SK-N-SH (cell line): ENCODE data around the gene SLC38A8. TPM values are rescaled to one million over a fixed set of nuclear protein-coding genes. Genes with fewer than 3 reads are reported as not detected.
A peak's percentile ranks its signal among the peaks of the same experiment; 100 is the strongest.

Experiments
- CTCF ChIA-PET: fragments of 300-600, 350-600 bp; formaldehyde crosslinking; extraction: SDS; loops from one replicate; lab custom pipeline; 2021; lab: Yijun Ruan, JAX
- POLR2A ChIA-PET: fragments of 350-600 bp; sonication (Branson Sonifier 250); formaldehyde crosslinking; extraction: SDS; loops from one replicate; lab custom pipeline; 2020; ENCODE audit warnings: antibody characterized with exemption, inconsistent platforms; lab: Yijun Ruan, JAX
- DNase-seq: peaks from one replicate; pipeline ENCODE4 v3.0.0; 2012
- H2AFZ ChIP-seq: fragments of 200-600 bp; sonication (generic); 2 replicates; pipeline ENCODE4 v1.8.1; 2016; ENCODE audit warnings: antibody characterized with exemption, mild to moderate bottlenecking, low read depth
- H3F3A ChIP-seq: fragments of 200-600 bp; sonication (generic); replicated peaks from 2 replicates; pipeline ENCODE3; 2016; ENCODE audit warnings: antibody characterized with exemption, mild to moderate bottlenecking; ENCODE audit not compliant: insufficient read depth
- H3K27ac ChIP-seq, 2 experiments: fragments of 200-500 bp in 1 of 2; fragments of 200-600 bp in 1 of 2; sonication (Bioruptor generic) in 1 of 2; sonication (generic), shearing (Covaris generic) in 1 of 2; 2 replicates each; pipeline versions ENCODE4 v1.5.1 to v1.6.1; 2014 to 2016; ENCODE audit warnings: low read depth in 2 of 2, inconsistent platforms in 1 of 2, low read length in 1 of 2, mild to moderate bottlenecking in 1 of 2, mixed read lengths in 1 of 2
- H3K27me3 ChIP-seq: fragments of 200-600 bp; sonication (generic), shearing (Covaris generic); 2 replicates; pipeline ENCODE4 v1.6.1; 2016; ENCODE audit warnings: mixed run types; ENCODE audit not compliant: insufficient read depth
- H3K36me3 ChIP-seq, 2 experiments: fragments of 200-500 bp in 1 of 2; fragments of 200-600 bp in 1 of 2; sonication (Bioruptor generic) in 1 of 2; sonication (generic) in 1 of 2; replicated peaks in 1 of 2; 2 replicates each; pipeline versions ENCODE3 to v1.5.1; 2014 to 2016; ENCODE audit warnings: low read length in 1 of 2, mild to moderate bottlenecking in 1 of 2; ENCODE audit not compliant: insufficient read depth in 2 of 2, control insufficient read depth in 1 of 2
- H3K4me1 ChIP-seq, 2 experiments: fragments of 200-500 bp in 1 of 2; fragments of 200-600 bp in 1 of 2; sonication (Bioruptor generic) in 1 of 2; sonication (generic), shearing (Covaris generic) in 1 of 2; 2 replicates each; pipeline versions ENCODE4 v1.5.1 to v1.6.1; 2014 to 2016; ENCODE audit warnings: low read depth in 1 of 2, low read length in 1 of 2, mixed run types in 1 of 2; ENCODE audit not compliant: insufficient read depth in 2 of 2, control insufficient read depth in 1 of 2
- H3K4me2 ChIP-seq: fragments of 200-600 bp; sonication (generic), shearing (Covaris generic); 2 replicates; pipeline ENCODE4 v1.6.1; 2017; ENCODE audit warnings: mixed run types
- H3K4me3 ChIP-seq, 2 experiments: fragments of 200-500 bp in 1 of 2; fragments of 200-600 bp in 1 of 2; sonication (Bioruptor generic) in 1 of 2; sonication (generic), shearing (Covaris generic) in 1 of 2; 2 replicates each; pipeline versions ENCODE4 v1.5.1 to v1.8.1; 2014 to 2016; ENCODE audit warnings: low read depth in 2 of 2, inconsistent platforms in 1 of 2, low read length in 1 of 2, mild to moderate bottlenecking in 1 of 2, mixed read lengths in 1 of 2, moderate library complexity in 1 of 2
- H3K79me2 ChIP-seq: fragments of 200-600 bp; sonication (generic); 2 replicates; pipeline ENCODE4 v1.8.1; 2017; ENCODE audit warnings: mild to moderate bottlenecking; ENCODE audit not compliant: insufficient read depth
- H3K9ac ChIP-seq: fragments of 200-600 bp; sonication (generic); 2 replicates; pipeline ENCODE4 v1.6.1; 2017; ENCODE audit warnings: mixed run types
- H3K9me2 ChIP-seq: fragments of 200-600 bp; sonication (generic); 2 replicates; pipeline ENCODE4 v1.6.1; 2017; ENCODE audit warnings: mixed run types
- H3K9me3 ChIP-seq: fragments of 200-600 bp; sonication (generic); 2 replicates; pipeline ENCODE4 v1.6.1; 2017; ENCODE audit warnings: mixed run types, mild to moderate bottlenecking, moderate library complexity
- H4K20me1 ChIP-seq: fragments of 200-600 bp; sonication (generic); 2 replicates; pipeline ENCODE4 v1.6.1; 2017; ENCODE audit warnings: mild to moderate bottlenecking, mixed run types; ENCODE audit not compliant: insufficient read depth
- ELF1 ChIP-seq: IDR thresholded peaks from 2 replicates; pipeline ENCODE4 v1.4.0; 2012
- EZH2phosphoT487 ChIP-seq: fragments of 200-600 bp; sonication (generic); IDR thresholded peaks from 2 replicates; pipeline ENCODE4 v1.6.1; 2017; ENCODE audit warnings: low read depth, mixed run types, mild to moderate bottlenecking, antibody characterized with exemption, moderate library complexity, borderline replicate concordance
- FOSL2 ChIP-seq: IDR thresholded peaks from 2 replicates; pipeline ENCODE4 v1.4.0; 2012; ENCODE audit warnings: low read depth, mild to moderate bottlenecking, moderate library complexity, borderline replicate concordance
- GABPA ChIP-seq: IDR thresholded peaks from 2 replicates; pipeline ENCODE4 v1.4.0; 2012; ENCODE audit warnings: low read depth, mild to moderate bottlenecking
- IRF3 ChIP-seq: fragments of 150-350 bp; IDR thresholded peaks from 2 replicates; pipeline ENCODE4 v1.6.1; 2016; ENCODE audit warnings: mild to moderate bottlenecking, low read depth, low read length
- JUND ChIP-seq: IDR thresholded peaks from 2 replicates; pipeline ENCODE4 v1.4.0; 2012
- MAX ChIP-seq: IDR thresholded peaks from 2 replicates; pipeline ENCODE4 v1.4.0; 2012; ENCODE audit warnings: low read depth
- SMC3 ChIP-seq: IDR thresholded peaks from 2 replicates; pipeline ENCODE4 v1.6.1; 2012; ENCODE audit warnings: low read depth, low read length, improper control_type of control experiment
- TCF12 ChIP-seq: IDR thresholded peaks from 2 replicates; pipeline ENCODE4 v1.4.0; 2012
- USF2 ChIP-seq: fragments of 150-350 bp; IDR thresholded peaks from 2 replicates; pipeline ENCODE4 v1.6.1; 2017; ENCODE audit warnings: antibody characterized with exemption, low read length, low read depth, borderline replicate concordance
- WGBS: methylation state at CpG from one replicate; pipeline ENCODE4 v1.1.6; 2017; ENCODE audit warnings: low lambda C conversion rate; 5-methylcytosine and 5-hydroxymethylcytosine counted together
- polyA plus RNA-seq, 3 experiments: library from polyadenylated mRNA; depleted of rRNA; stranded (reverse); fragments of >200 nt; gene quantifications; 2 replicates each; pipeline ENCODE4 v1.2.3, GENCODE V29; 2012

SLC38A8 gene
- polyA plus RNA-seq, 1 of the 3 experiments (the other 2 are of a cell fraction), result not detected

- TF ChIP-seq USF2 (no peak), FOSL2 (no peak)
Measured at GRCh38 chr16:84026606-84027005, 16.0 kb downstream of the SLC38A8 start (continued).

- H3K4me2 ChIP-seq, result no peak overlapping the region
- H3K4me1 ChIP-seq, result no peaks in the 10 kb centered on the region
- H2AFZ ChIP-seq, result no peak overlapping the region
- no peaks in the 10 kb centered on the region for H3K79me2 ChIP-seq
- ChIA-PET POLR2A (no interaction called here), CTCF (interaction anchor here (1.1 kb wide), 1 partner anchor 38 kb away, joined by 3 read pairs; no protein-coding TSS in a partner anchor)
- WGBS, result 46% methylated on average over 6 of the region's 9 CpGs
- H3K9me2 ChIP-seq, result no peaks in the 10 kb centered on the region
- H3K36me3 ChIP-seq, result no peaks in the 10 kb centered on the region
- no peaks in the 10 kb centered on the region for H4K20me1 ChIP-seq
- no peaks in the 10 kb centered on the region for H3K27me3 ChIP-seq
- TF ChIP-seq JUND (peak; percentile 36; the same call in 1 of the 2 replicates), FOSL2 (peak; percentile 67), IRF3 (no peak), SMC3 (no peak), TCF12 (peak; percentile 33; the same call in 1 of the 2 replicates), GABPA (no peak)
- no peaks in the 10 kb centered on the region for H3F3A ChIP-seq
- no peaks in the 10 kb centered on the region for H3K9me3 ChIP-seq
- no peak overlapping the region for H3K9ac ChIP-seq
- H3K4me3 ChIP-seq, result no peak overlapping the region
- 0 out of 4 replicates have a peak overlapping the region, but pooled peaks of 1 of the 2 experiments have one; percentile 23 for H3K27ac ChIP-seq
- no peak for DNase-seq
Measured at GRCh38 chr16:84024854-84025253, 17.7 kb downstream of the SLC38A8 start.

- 75% methylated on average over 11 of the region's 11 CpGs for WGBS
- CTCF ChIA-PET, result interaction anchor here (0.5 to 1.9 kb wide), 3 partner anchors 39 to 66 kb away, joined by 3 to 6 read pairs (median 4); no protein-coding TSS in a partner anchor
- no peak overlapping the region for H2AFZ ChIP-seq
- H3K27ac ChIP-seq, result no peak overlapping the region
- H3K36me3 ChIP-seq, result no peaks in the 10 kb centered on the region
- POLR2A ChIA-PET, result no interaction called here
- H4K20me1 ChIP-seq, result no peaks in the 10 kb centered on the region
- TF ChIP-seq EZH2phosphoT487 (no peak), MAX (no peak), ELF1 (no peak)
- H3K4me1 ChIP-seq, result no peaks in the 10 kb centered on the region
- no peaks in the 10 kb centered on the region for H3K9me2 ChIP-seq
- no peak overlapping the region for H3K4me2 ChIP-seq
- no peaks in the 10 kb centered on the region for H3F3A ChIP-seq
- H3K9ac ChIP-seq, result no peak overlapping the region
- H3K4me3 ChIP-seq, result no peak overlapping the region
- H3K27me3 ChIP-seq, result no peaks in the 10 kb centered on the region
- no peaks in the 10 kb centered on the region for H3K9me3 ChIP-seq
- no peak for DNase-seq
- H3K79me2 ChIP-seq, result no peaks in the 10 kb centered on the region
Measured at GRCh38 chr16:84022644-84023043, 20.0 kb downstream of the SLC38A8 start.
